ENCODE measurements around the gene MRC1.

MRC1 gene

GRCh38 chr10:17784688-17785087 lies 24.5 kb upstream of the MRC1 start (continued):
- TF ChIP-seq PRDM2 (tag by site-specific recombination; IDR thresholded peaks at IDR 0.05; ENCODE audit: borderline replicate concordance) (no peak), ZNF707 (tag by site-specific recombination; IDR thresholded peaks at IDR 0.05) (no peak), YY1 (tag by site-specific recombination; IDR thresholded peaks at IDR 0.05) (no peak), GLI4 (tag by site-specific recombination; IDR thresholded peaks at IDR 0.05) (no peak), RBAK (tag by site-specific recombination; IDR thresholded peaks at IDR 0.05) (no peak), ZNF146 (tag by site-specific recombination; IDR thresholded peaks at IDR 0.05) (no peak), ZSCAN23 (tag by site-specific recombination; IDR thresholded peaks at IDR 0.05) (no peak), ZFP37 (tag by site-specific recombination; IDR thresholded peaks at IDR 0.05) (no peak), HIC1 (tag by site-specific recombination; IDR thresholded peaks at IDR 0.05) (no peak), GLIS2 (tag by site-specific recombination; IDR thresholded peaks at IDR 0.05) (no peak)

- ChIA-PET CTCF (interaction anchor here (0.6 to 0.7 kb wide), 3 partner anchors 10 to 315 kb away, joined by 3 read pairs; no protein-coding TSS in a partner anchor), POLR2A (no interaction called here)
- H3K4me3 ChIP-seq (ENCODE audit: low read depth, low read length): no peak overlapping the region
- TF ChIP-seq OVOL3 (tag by site-specific recombination; IDR thresholded peaks at IDR 0.05) (no peak), KLF7 (tag by site-specific recombination; IDR thresholded peaks at IDR 0.05; ENCODE audit: borderline replicate concordance) (no peak), ZBTB20 (tag by site-specific recombination; IDR thresholded peaks at IDR 0.05) (no peak)
- H3K9me3 ChIP-seq (ENCODE audit: control insufficient read depth, insufficient read depth, low read depth, low read length): no peaks in the 10 kb centered on the region
- no peaks in the 10 kb centered on the region for H3K36me3 ChIP-seq (ENCODE audit: control insufficient read depth in 2 of 2, insufficient read depth in 1 of 2, low read length in 2 of 2)
- H3K27ac ChIP-seq (ENCODE audit: extremely low read depth, low read depth, low read length): no peak overlapping the region
- no peaks in the 10 kb centered on the region for H3K4me1 ChIP-seq (ENCODE audit: control insufficient read depth, insufficient read depth, low read length)
Observed at GRCh38 chr10:17785276-17785930, 23.7 kb upstream of the MRC1 start.

GRCh38 chr10:17787087-17787961 lies 21.8 kb upstream of the MRC1 start:
- ChIA-PET CTCF (no interaction called here), POLR2A (interaction anchor here (0.6 kb wide), 1 partner anchor 9 kb away, joined by 3 read pairs; no protein-coding TSS in a partner anchor)
- Histone ChIP-seq H3K27ac (ENCODE audit: extremely low read depth, low read depth, low read length) (no peak overlapping the region), H3K36me3 (ENCODE audit: control insufficient read depth in 2 of 2, insufficient read depth in 1 of 2, low read length in 2 of 2) (no peaks in the 10 kb centered on the region), H3K4me3 (ENCODE audit: low read depth, low read length) (no peak overlapping the region), H3K4me1 (ENCODE audit: control insufficient read depth, insufficient read depth, low read length) (no peaks in the 10 kb centered on the region), H3K9me3 (ENCODE audit: control insufficient read depth, insufficient read depth, low read depth, low read length) (no peaks in the 10 kb centered on the region)
- TF ChIP-seq ZNF521 (tag by site-specific recombination; IDR thresholded peaks at IDR 0.05): no peak
- no peak for TF ChIP-seq ZNF148 (tag by site-specific recombination; IDR thresholded peaks at IDR 0.05; ENCODE audit: borderline replicate concordance)
- no peak for TF ChIP-seq ZFHX2 (tag by site-specific recombination; conservative IDR thresholded peaks at IDR 0.05)
- no peak for TF ChIP-seq ZNF514 (tag by site-specific recombination; IDR thresholded peaks at IDR 0.05)
- no peak for TF ChIP-seq SCRT1 (tag by site-specific recombination; IDR thresholded peaks at IDR 0.05; ENCODE audit: borderline replicate concordance)
- no peak for TF ChIP-seq ZBTB49 (tag by site-specific recombination; IDR thresholded peaks at IDR 0.05; ENCODE audit: low read depth)

All from HEK293 (cell line).